GM12892 (cell line): ENCODE results near the gene RNF215.

Experiments
- POLR2A ChIP-seq: IDR thresholded peaks from 2 replicates; pipeline ENCODE4 v1.6.1; 2011; ENCODE audit warnings: low read depth, low read length, control low read depth
- POLR2AphosphoS5 ChIP-seq: IDR thresholded peaks from 2 replicates; pipeline ENCODE4 v1.6.1; 2011; ENCODE audit warnings: low read depth, low read length, control low read depth
- TAF1 ChIP-seq: IDR thresholded peaks from 2 replicates; pipeline ENCODE4 v1.6.1; 2011; ENCODE audit warnings: low read depth, mild to moderate bottlenecking, control low read depth, low read length, borderline replicate concordance

GRCh38 chr22:30390974-30391691 lies 3.9 kb upstream of the RNF215 start:
- TF ChIP-seq POLR2A, result no peak
- no peak for TF ChIP-seq POLR2AphosphoS5
- TF ChIP-seq TAF1, result no peak
